AG09309 (cell line): ENCODE results near the gene RIMS3.
"Not testable (repeated sequence)": the region's sequence is repeated elsewhere in the genome, so short reads cannot be mapped to it uniquely, and the experiment has no call there.

Experiments
- DNase-seq: peaks from one replicate; pipeline ENCODE4 v3.0.0-alpha.2; 2010; ENCODE audit warnings: low read depth
- H3K4me3 ChIP-seq: 2 replicates; pipeline ENCODE4 v1.5.1; 2011; ENCODE audit warnings: mild to moderate bottlenecking, low read depth, low read length, moderate library complexity; ENCODE audit not compliant: control insufficient read depth
- TF ChIP-seq, protein P1 (sequence below): IDR thresholded peaks from 2 replicates; pipeline ENCODE4 v1.5.1; 2011; ENCODE audit warnings: mild to moderate bottlenecking, low read depth, low read length, inconsistent platforms; ENCODE audit not compliant: insufficient read depth, control insufficient read depth; ENCODE audit errors: missing control alignments

RIMS3 gene

DNA sequence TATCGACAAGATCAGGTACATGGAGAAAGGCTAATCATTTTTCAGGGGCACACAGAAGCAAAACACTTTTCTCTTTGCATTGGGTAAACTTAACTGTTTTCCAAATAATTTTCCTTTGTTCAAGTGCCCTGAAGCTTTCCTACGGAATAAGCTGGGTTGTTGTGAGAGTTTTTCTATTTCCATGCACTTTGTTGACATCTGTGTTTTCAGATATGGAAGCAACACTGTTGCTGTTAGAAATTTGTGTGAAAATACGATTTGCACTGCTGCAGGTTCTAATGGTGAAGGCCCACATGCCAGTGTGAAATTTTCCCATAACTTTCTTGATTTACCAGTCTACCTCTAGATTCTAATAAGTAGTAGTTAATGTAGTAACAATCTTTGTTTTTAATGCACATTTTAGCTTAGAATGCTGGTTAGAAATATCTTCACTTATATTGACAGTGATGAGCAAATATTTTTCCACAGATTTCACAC is 44.4 kb upstream of the RIMS3 start:
- no peak for DNase-seq
- H3K4me3 ChIP-seq, result peak overlapping the region; percentile 55
- TF ChIP-seq, protein P1, sequence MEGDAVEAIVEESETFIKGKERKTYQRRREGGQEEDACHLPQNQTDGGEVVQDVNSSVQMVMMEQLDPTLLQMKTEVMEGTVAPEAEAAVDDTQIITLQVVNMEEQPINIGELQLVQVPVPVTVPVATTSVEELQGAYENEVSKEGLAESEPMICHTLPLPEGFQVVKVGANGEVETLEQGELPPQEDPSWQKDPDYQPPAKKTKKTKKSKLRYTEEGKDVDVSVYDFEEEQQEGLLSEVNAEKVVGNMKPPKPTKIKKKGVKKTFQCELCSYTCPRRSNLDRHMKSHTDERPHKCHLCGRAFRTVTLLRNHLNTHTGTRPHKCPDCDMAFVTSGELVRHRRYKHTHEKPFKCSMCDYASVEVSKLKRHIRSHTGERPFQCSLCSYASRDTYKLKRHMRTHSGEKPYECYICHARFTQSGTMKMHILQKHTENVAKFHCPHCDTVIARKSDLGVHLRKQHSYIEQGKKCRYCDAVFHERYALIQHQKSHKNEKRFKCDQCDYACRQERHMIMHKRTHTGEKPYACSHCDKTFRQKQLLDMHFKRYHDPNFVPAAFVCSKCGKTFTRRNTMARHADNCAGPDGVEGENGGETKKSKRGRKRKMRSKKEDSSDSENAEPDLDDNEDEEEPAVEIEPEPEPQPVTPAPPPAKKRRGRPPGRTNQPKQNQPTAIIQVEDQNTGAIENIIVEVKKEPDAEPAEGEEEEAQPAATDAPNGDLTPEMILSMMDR, result no peak

GRCh38 chr1:40709100-40709801 is 43.8 kb upstream of the RIMS3 start:
- TF ChIP-seq, protein P1, result no peak
- H3K4me3 ChIP-seq, result peak overlapping the region; percentile 55
- peak; percentile 80 for DNase-seq

DNA sequence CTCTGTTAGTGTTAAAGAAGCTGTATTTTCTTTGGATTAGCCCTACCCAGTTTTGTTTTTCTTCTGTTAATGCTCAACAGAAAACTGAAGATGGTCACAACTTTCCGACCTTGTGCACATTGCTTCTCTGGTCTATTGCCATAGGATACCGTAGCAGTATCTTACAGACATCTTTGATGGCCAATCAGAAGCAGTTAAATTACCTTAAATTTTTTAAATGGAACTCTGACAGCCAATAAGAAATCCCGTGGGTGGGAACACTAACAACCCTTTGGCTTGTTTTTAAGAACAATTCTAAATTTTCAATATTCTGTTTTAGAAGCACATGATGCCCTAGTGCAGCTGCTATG is 43.2 kb upstream of the RIMS3 start:
- peak; percentile 59 for DNase-seq
- TF ChIP-seq, protein P1, result no peak
- H3K4me3 ChIP-seq, result peak overlapping the region; percentile 55

DNA sequence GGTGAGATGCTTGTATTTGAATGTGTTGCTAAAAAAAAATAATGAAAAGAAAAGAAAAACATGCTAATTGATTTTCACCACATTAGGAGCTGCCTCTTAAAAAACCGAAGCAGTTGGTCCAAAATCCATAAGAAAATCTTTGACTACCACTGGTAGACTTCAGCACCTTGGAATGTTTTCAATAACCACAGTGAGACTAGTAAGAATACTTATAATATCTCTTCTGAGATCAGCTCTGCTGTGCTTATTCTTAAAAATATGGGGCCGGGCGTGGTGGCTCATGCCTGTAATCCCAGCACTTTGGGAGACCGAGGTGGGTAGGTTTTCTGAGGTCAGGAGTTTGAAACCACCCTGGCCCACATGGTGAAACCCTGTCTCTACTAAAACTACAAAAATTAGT is 41.1 kb upstream of the RIMS3 start:
- TF ChIP-seq, protein P1, result no peak

GRCh38 chr1:40704817-40705733 is 39.6 kb upstream of the RIMS3 start:
- TF ChIP-seq, protein P1, result no peak
- no peak for DNase-seq

More for the DNA sequence above, 41.1 kb upstream of the RIMS3 start:
- no peak for DNase-seq
- no peak overlapping the region for H3K4me3 ChIP-seq

DNA sequence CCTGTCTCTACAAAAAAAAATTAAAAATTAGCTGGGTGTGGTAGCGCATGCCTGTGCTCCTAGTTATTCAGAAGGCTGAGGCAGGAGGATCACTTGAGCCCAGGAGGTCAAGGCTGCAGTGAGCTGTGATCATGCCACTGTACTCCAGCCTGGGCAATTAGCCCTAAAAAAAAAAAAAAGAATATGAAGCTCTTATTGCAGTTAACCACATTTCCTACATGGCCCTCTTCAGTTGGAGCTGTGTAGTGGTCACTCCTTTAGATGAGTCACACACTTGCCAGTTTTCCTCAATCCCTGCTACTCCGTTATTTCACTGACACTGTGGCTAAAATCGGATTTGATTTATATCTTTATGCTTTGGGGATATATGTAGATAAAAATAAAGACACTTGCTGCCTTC is 37.8 kb upstream of the RIMS3 start:
- peak; percentile 57 for DNase-seq
- TF ChIP-seq, protein P1, result no peak
- H3K4me3 ChIP-seq, result no peak overlapping the region

More at GRCh38 chr1:40704817-40705733, 39.6 kb upstream of the RIMS3 start:
- H3K4me3 ChIP-seq, result no peak overlapping the region

- not testable (repeated sequence) for DNase-seq
Observed at GRCh38 chr1:40702810-40703209, 37.3 kb upstream of the RIMS3 start.

More at GRCh38 chr1:40702810-40703209, 37.3 kb upstream of the RIMS3 start:
- H3K4me3 ChIP-seq, result not testable (repeated sequence)
